ENCODE data around the gene RDH5. TPM values are rescaled to one million over a fixed set of nuclear protein-coding genes. Genes with fewer than 3 reads are reported as not detected.

RDH5 gene
- total RNA-seq, 6 experiments from 2014 or later: 6.6 to 13.2 (median 7.8) TPM

GRCh38 chr12:55733021-55733555 lies 12.9 kb downstream of the RDH5 start:
- no peak overlapping the region for H3K27ac Mint-ChIP-seq
- no peak overlapping the region for H3K4me3 Mint-ChIP-seq
- peaks cover 38% of the 10 kb centered on the region for H3K4me1 Mint-ChIP-seq (ENCODE audit: low read depth)
- DNase-seq: no peak
- TF ChIP-seq CTCF (IDR thresholded peaks at IDR 0.05): no peak
- peaks cover 5% of the 10 kb centered on the region for H3K27me3 Mint-ChIP-seq (ENCODE audit: insufficient read depth)
- no peaks in the 10 kb centered on the region; the same call in 1 of the 2 replicates for H3K36me3 Mint-ChIP-seq (ENCODE audit: low read depth)
- H3K9me3 Mint-ChIP-seq: no peaks in the 10 kb centered on the region

DNA sequence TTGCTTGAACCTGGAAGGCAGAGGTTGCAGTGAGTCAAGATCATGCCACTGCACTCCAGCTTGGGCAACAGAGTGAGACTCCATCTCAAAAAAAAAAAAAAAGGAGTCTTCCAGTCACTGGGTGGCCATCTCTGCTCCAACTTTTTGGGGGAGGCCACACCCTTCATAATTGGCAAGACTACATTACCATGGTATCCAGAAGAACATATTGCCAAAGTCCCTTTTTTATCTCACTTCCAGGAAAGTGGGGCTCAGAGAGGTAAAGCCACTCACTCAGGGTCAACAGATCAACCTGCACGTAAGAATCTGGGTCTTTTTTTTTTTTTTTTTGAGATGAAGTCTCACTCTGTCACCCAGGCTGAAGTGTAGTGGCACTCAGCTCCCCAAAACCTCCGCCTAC lies 13.7 kb downstream of the RDH5 start:
- no peak for DNase-seq
- no peaks in the 10 kb centered on the region; the same call in 1 of the 2 replicates for H3K36me3 Mint-ChIP-seq (ENCODE audit: low read depth)
- H3K27me3 Mint-ChIP-seq (ENCODE audit: insufficient read depth): peaks cover 5% of the 10 kb centered on the region
- H3K4me3 Mint-ChIP-seq: no peak overlapping the region
- H3K4me1 Mint-ChIP-seq (ENCODE audit: low read depth): peaks cover 43% of the 10 kb centered on the region
- H3K9me3 Mint-ChIP-seq: no peaks in the 10 kb centered on the region
- no peak for TF ChIP-seq CTCF (IDR thresholded peaks at IDR 0.05)
- H3K27ac Mint-ChIP-seq: no peak overlapping the region

DNA sequence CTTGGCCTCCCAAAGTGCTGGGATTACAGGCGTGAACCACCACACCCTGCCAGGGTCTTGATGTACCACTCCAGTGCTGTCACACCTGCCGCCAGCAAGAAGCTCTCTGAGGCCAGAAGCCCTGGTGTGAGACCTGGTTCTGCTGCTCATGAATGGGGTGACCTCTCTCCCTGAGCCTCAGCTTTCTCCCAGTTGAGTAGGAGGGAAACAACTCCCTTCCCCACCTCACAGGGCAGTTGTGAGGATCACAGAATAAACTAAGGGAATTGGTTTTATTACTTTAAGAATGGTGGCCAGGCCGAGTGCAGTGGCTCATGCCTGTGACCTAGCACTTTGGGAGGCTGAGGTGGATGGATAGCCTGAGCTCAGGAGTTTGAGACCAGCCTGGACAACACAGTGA lies 14.4 kb downstream of the RDH5 start:
- TF ChIP-seq CTCF (IDR thresholded peaks at IDR 0.05): no peak
- no peaks in the 10 kb centered on the region; the same call in 1 of the 2 replicates for H3K36me3 Mint-ChIP-seq (ENCODE audit: low read depth)
- no peak overlapping the region for H3K27ac Mint-ChIP-seq
- peaks cover 41% of the 10 kb centered on the region for H3K4me1 Mint-ChIP-seq (ENCODE audit: low read depth)
- peaks cover 5% of the 10 kb centered on the region for H3K27me3 Mint-ChIP-seq (ENCODE audit: insufficient read depth)
- H3K9me3 Mint-ChIP-seq: no peaks in the 10 kb centered on the region
- DNase-seq: no peak
- H3K4me3 Mint-ChIP-seq: no peak overlapping the region

GRCh38 chr12:55736076-55736475 lies 15.9 kb downstream of the RDH5 start:
- Mint-ChIP-seq H3K9me3 (no peaks in the 10 kb centered on the region), H3K4me1 (ENCODE audit: low read depth) (peaks cover 26% of the 10 kb centered on the region), H3K27me3 (ENCODE audit: insufficient read depth) (peaks cover 3% of the 10 kb centered on the region; the same call in 1 of the 2 replicates), H3K36me3 (ENCODE audit: low read depth) (no peaks in the 10 kb centered on the region), H3K27ac (no peak overlapping the region), H3K4me3 (no peak overlapping the region)
- no peak for TF ChIP-seq CTCF (IDR thresholded peaks at IDR 0.05)
- DNase-seq: no peak

DNA sequence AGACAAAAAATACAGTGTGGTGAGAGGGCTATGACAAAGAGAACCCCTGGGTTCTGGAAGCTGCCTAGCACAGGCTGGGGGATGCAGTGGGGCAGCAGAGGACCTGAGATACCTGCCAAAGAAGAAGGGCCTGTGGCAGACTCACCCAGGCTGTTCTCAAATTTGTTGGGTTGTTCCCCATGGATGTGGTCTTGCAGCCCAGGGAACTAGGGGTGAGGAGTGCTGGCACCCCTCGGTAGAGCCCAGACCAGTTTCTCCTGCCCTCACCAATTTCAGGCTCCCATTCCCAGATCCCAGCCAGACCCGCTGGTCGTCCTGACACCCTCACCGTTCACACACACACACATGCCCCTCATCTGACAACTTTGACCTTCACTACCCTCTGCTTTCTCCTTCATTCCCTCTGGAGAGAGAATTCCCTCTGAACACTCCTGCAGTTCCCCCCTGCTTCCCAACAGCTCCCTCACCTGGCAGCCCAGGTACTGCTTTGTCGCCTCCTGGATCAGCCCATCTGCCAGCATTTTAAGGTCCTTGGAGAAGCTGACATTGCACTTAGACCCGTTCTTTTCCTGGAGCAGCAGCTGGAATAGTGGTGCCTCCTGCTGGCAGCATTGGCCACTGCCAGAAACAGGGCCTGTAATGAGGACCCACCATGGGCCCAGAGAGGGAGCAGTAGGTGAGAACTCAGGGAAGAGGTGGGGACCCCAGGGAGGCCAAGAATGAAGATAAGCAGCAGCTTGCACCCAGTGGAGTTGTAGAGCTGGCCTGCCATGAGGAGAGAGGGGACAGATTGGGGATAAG lies 16.8 kb downstream of the RDH5 start:
- no peaks in the 10 kb centered on the region for H3K36me3 Mint-ChIP-seq (ENCODE audit: low read depth)
- peak overlapping the region; percentile 90 for H3K4me3 Mint-ChIP-seq
- H3K27me3 Mint-ChIP-seq (ENCODE audit: insufficient read depth): peaks cover 2% of the 10 kb centered on the region; the same call in 1 of the 2 replicates
- DNase-seq: peak; percentile 72
- peak overlapping the region; percentile 88 for H3K27ac Mint-ChIP-seq
- no peaks in the 10 kb centered on the region for H3K9me3 Mint-ChIP-seq
- H3K4me1 Mint-ChIP-seq (ENCODE audit: low read depth): peaks cover 30% of the 10 kb centered on the region
- TF ChIP-seq CTCF (IDR thresholded peaks at IDR 0.05): peak; percentile 90

Measured in HFFc6 (cell line).